ENCODE measurements around the gene LONP2.

- no peak for TF ChIP-seq NFYB (IDR thresholded peaks at IDR 0.05; ENCODE audit: extremely low read depth, insufficient read length)
- TF ChIP-seq NFXL1 (CRISPR knock-in tag; IDR thresholded peaks at IDR 0.05): no peak
- no peak for TF ChIP-seq CEBPB (tag; IDR thresholded peaks at IDR 0.05)
These were observed 103.2 kb downstream of the LONP2 start for GRCh38 chr16:48347191-48347865.
